H1 (cell line): ENCODE results near the gene MKI67. TPM values are rescaled to one million over a fixed set of nuclear protein-coding genes. Genes with fewer than 3 reads are reported as not detected.

Experiments
- PHF8 ChIP-seq: fragments of 200-600 bp; sonication (generic); conservative IDR thresholded peaks from 2 replicates; pipeline ENCODE4 v1.7.1; 2012; ENCODE audit warnings: low read depth, mild to moderate bottlenecking, inconsistent platforms, low read length, moderate library complexity
- polyA plus RNA-seq, 7 experiments: library from polyadenylated mRNA; depleted of rRNA in 3 of 7; stranded (reverse) in 5 of 7; unstranded in 2 of 7; fragments of >200 nt in 5 of 7; fragments of 200-250 nt in 2 of 7; gene quantifications; 1 replicate in 5 of 7; 2 replicates in 1 of 7; 4 replicates in 1 of 7; pipeline versions ENCODE4 v1.2.1 to v1.2.3, GENCODE V29; 2011 to 2013; ENCODE audit warnings: missing spikeins in 2 of 7, mixed read lengths in 2 of 7
- total RNA-seq: library from RNA; stranded (reverse); fragmentation: NEBNext Ultra II Directional; extraction: Animal tissue kit (Norgen Biotek cat#: 25700); gene quantifications from 2 replicates; pipeline ENCODE4 v1.2.1, GENCODE V29; 2021

The MKI67 gene
- total and polyA plus RNA-seq, 2 of the 8 experiments (the other 6 are each of a cell fraction or from before 2014, with no cell fraction given): 15.8 to 85.1 TPM

- no peak for TF ChIP-seq PHF8
Measured at GRCh38 chr10:128099901-128100300, 26.3 kb downstream of the MKI67 start (continued).
